Kidney tubule cell (primary cell): ENCODE measurements around the gene KRTAP20-3.

Experiments used
- DNase-seq: peaks from one replicate; pipeline ENCODE4 v3.0.0-alpha.2; 2018; ENCODE audit warnings: low spot score

KRTAP20-3 gene

GRCh38 chr21:30642564-30642963 is at the start of gene KRTAP20-3:
TSS of gene KRTAP20-3 (plus strand) at chr21:30642864.
- DNase-seq, result no peak

DNA sequence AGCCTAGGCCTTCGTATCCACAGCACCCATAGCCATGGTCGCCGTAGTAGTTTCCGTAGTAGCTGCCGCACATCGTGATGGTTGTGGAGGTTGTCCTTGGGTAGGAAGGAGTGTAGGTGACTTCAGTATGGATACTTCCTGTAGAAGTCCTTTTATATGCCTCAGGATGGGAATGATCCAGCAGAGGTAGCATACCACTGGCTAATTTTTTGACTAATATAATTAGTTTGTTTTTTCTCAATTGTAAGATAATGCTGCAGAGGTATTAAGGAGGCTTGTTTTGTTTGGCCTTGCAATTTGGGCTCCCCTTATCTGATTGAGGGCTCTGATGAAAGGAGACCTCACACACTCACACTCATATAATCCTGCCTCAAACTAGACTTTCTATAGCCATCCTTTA is 43.9 kb upstream of the KRTAP20-3 start, which contains the start of gene KRTAP6-2:
Gene KRTAP6-2, minus strand, starts transcription at position 101 of the 400 bp plus-strand sequence. Its CDS starts 28 bp downstream, at position 73.
- no peak for DNase-seq

DNA sequence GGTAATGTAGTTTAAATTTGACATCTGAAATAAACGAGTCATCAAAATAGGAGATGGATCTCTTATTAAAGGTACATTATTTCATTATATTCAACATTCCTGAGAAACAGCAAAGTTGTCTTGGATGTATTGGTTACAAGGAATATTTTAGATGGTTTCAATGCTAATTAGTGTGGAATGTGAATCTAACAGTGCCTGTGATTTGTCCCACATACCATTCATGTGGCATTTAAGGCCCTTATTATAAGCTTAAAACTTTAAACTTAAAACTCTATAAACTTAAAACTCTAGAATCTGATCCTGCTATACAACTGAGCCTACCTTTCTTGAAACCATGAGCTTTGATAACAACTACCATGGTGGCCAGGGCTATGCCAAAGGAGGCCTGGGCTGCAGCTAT is 41.9 kb upstream of the KRTAP20-3 start, which contains the start of gene KRTAP22-1:
Gene KRTAP22-1, plus strand, starts transcription at position 301 of the 400 bp plus-strand sequence.
- no peak for DNase-seq

DNA sequence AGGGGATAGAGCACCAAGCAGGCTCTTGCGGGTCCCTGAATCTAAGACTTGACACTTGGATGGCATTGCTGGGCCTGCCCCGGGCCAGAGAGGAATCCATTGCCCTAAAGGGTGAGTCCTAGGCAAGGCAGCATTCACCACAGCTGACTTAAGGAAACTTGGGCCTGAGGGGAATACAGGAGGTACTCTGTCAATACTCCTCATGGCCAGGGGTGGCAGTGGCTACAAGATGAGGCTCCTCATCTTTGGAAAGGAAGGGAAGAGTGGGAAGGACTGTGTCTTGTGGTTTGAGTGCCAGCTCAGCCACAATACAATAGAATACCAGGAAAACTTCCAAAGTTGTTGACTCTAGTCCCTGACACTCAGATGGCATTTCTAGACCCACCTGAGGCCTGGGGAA is 36.7 kb upstream of the KRTAP20-3 start:
- no peak for DNase-seq

DNA sequence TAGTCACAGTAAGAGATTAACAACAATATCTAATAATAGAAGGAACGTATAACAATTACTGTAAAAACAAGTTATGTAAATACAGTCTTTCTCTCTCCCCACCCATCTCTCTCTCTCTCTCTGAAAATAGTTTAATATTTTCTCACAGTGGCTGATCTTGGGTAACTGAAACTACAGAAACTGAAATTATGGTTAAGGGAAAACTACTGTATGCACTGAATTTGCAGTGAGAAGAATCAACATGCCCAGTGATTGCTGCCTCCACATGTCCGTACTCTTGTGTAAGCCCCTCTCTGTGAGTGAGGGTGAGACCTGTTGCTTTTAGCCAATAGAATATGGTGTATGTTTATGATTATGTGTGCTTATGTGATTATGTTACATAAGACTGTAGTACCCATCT is 30.5 kb upstream of the KRTAP20-3 start:
- DNase-seq, result no peak

GRCh38 chr21:30613836-30614235 is 28.8 kb upstream of the KRTAP20-3 start, which contains the start of gene KRTAP6-1:
TSS of gene KRTAP6-1 (minus strand) at chr21:30613930. CDS start at chr21:30613904, 26 bp downstream.
- no peak for DNase-seq

- DNase-seq, result no peak
Observed at GRCh38 chr21:30615199-30615598, 27.5 kb upstream of the KRTAP20-3 start.

DNA sequence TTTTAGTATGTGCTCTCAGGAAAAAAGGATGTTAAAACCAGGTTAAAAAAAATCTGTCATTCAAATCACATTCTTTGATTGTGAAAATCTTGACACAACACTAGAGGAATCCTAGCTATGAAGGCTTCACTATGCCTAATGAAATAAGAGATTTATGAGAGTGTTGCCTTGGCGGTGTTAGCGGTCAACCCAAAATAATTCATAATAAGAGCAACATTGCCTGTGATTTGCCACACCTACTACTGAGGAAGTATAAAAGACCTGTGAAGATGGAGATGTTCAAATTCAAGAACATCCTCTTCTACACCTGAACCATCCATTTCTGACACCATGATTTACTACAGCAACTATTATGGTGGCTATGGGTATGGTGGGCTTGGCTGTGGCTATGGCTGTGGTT is 26.5 kb upstream of the KRTAP20-3 start, which contains the start of gene KRTAP20-1:
Gene KRTAP20-1, plus strand, starts transcription at position 301 of the 400 bp plus-strand sequence. Its CDS starts 30 bp downstream, at position 331.
- DNase-seq, result no peak

DNA sequence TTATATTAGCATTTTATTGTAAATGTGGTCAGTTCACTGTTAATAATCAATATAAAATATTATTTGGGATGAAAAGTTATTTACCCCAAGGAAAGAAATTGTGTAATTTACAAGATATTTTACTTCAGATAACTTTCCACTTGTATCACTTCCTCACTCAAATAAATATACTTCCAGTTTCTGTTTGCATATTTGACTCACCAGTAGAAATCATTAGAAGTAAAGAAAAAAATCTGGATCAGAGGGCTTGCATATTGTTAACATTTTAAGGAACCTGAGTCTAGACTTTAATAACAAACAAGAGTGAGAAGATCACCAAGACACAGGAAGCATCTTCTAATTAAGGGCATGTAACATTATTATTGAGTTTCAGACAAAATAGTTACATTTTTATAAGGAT is 22.6 kb upstream of the KRTAP20-3 start:
- no peak for DNase-seq

- no peak for DNase-seq
Observed at GRCh38 chr21:30620522-30620921, 22.1 kb upstream of the KRTAP20-3 start, which contains the start of gene KRTAP20-4. TSS of gene KRTAP20-4 (plus strand) at chr21:30620627.

DNA sequence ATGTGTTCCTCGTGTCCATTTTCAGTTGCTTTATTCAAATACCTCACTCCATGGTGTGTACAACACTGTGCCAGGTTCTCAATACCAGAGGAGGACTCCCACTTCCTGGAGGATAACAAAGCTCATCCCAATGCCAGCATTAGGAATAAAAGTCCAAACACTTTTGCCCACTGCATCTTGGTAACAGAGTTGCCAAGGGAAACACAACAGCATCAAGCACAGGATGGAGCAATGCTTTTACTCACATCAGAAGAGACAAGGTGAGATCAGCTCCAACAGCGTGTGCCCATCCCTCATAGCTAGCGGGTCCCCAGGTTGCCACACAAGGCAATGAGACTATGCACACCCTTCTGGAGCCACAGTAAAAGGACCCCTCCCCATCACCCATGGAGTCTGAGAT is 19.3 kb upstream of the KRTAP20-3 start:
- no peak for DNase-seq

GRCh38 chr21:30625449-30626165 is 17.1 kb upstream of the KRTAP20-3 start:
- DNase-seq, result no peak

- DNase-seq, result no peak
Observed at GRCh38 chr21:30628109-30628508, 14.6 kb upstream of the KRTAP20-3 start.

- no peak for DNase-seq
Observed at GRCh38 chr21:30629200-30629599, 13.5 kb upstream of the KRTAP20-3 start.

GRCh38 chr21:30634906-30635305 is 7.8 kb upstream of the KRTAP20-3 start, which contains the start of gene KRTAP20-2:
TSS of gene KRTAP20-2 (plus strand) at chr21:30635206. CDS start at chr21:30635264, 58 bp downstream.
- DNase-seq, result no peak

DNA sequence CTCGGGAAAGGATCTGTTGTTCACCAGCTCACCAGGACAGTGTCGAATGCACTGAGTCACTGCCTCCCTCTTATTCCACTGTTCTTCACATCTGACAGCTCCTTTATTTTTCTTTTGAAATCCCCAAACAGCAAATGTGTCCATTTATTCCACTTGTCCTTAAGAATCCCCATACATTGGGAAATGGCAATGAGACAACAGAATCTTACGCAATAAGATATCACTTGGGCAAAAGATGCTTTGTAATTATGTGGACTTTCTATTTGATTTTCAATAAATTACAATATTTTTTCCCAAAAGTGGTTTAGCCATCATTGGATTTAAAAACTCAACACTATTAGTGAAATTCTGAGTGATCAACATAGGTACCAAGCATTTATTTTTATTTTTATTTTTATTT is 4.0 kb upstream of the KRTAP20-3 start:
- no peak for DNase-seq

DNA sequence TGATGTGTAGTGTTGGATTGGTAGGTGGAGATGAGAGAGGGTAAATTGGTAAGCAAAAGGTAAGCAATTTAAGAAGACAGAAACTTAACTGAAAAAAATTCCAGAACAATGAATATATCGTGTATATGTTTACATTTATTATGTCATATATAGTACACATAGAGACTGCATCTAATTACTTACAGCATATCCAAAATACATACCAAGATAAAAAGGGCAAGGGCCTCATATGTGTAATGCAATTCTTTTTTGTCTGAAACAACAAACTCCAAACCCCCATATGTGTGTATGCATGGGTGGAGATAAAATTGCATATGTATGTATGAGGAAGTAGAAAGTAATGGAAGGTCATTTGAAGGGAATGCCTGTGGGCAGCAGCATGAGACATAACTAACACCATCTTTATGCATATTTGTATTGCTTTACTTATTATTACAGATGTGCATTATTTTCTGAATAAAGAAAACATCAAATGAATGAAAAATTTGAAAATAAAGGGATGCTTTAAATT is 4.3 kb downstream of the KRTAP20-3 start:
- DNase-seq, result no peak

GRCh38 chr21:30652891-30653290 is 10.2 kb downstream of the KRTAP20-3 start:
- no peak for DNase-seq

GRCh38 chr21:30668776-30669175 is 26.1 kb downstream of the KRTAP20-3 start:
- no peak for DNase-seq

- no peak for DNase-seq
Observed at GRCh38 chr21:30672985-30673650, 30.5 kb downstream of the KRTAP20-3 start.

GRCh38 chr21:30674312-30674711 is 31.6 kb downstream of the KRTAP20-3 start:
- DNase-seq, result no peak

DNA sequence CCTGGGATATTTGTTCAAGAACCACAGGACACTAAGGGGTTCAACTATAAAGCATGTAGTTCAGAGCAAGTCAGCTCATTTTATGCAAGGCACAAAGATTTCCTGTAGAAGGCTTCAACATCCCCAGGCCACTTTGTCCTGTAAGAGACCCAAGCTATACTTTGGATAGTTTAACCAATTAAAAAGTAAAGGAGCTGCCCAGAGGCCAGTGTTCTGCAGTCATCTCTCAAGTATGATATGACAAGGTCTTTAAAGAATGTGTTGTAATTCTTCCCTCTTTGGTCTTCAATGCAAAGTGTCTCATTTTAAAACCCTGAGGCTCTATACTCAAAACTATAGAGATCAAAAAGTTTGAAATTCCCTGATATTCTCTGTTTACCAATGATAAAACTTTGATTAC is 34.1 kb downstream of the KRTAP20-3 start:
- DNase-seq, result no peak

DNA sequence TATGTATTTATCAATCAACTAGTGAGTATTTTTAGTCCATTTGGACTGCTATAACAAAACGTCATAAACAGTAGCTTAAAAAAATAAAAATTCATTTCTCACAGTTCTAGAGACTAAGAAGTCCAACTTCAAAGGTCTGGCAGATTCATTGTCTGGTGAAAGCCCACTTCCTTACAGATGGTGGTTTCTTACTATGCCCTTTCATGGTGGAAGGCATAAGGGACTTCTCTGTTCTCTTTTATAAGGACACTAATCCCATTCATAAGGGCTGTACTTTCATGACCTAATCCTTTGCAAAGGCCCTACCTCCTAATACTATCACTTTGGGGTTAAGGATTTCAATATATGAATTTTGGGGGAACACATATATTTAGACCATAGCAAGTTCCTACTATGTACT is 37.9 kb downstream of the KRTAP20-3 start:
- DNase-seq, result no peak
